PFSK-1 (cell line): ENCODE results near the gene KIAA0319L.

ENCODE experiments used
- POLR2AphosphoS5 ChIP-seq: IDR thresholded peaks from 2 replicates; pipeline ENCODE4 v1.6.1; 2012; ENCODE audit warnings: low read depth, mild to moderate bottlenecking, control low read depth, low read length, moderate library complexity
- SIN3A ChIP-seq: IDR thresholded peaks from 2 replicates; pipeline ENCODE4 v1.6.1; 2012; ENCODE audit warnings: mild to moderate bottlenecking, low read length, moderate library complexity, borderline replicate concordance; ENCODE audit not compliant: insufficient read depth
- TAF1 ChIP-seq: IDR thresholded peaks from 2 replicates; pipeline ENCODE4 v1.6.1; 2012; ENCODE audit warnings: low read length, control low read depth, borderline replicate concordance; ENCODE audit not compliant: insufficient read depth
- TF ChIP-seq, protein P1 (sequence below), 2 experiments: IDR thresholded peaks; 2 replicates each; pipeline versions ENCODE4 v1.6.1 to v1.8.0; 2011 to 2012; ENCODE audit warnings: low read depth in 2 of 2, low read length in 2 of 2, control low read depth in 1 of 2, inconsistent platforms in 1 of 2, mild to moderate bottlenecking in 1 of 2, moderate library complexity in 1 of 2; ENCODE audit not compliant: insufficient read depth in 1 of 2

DNA sequence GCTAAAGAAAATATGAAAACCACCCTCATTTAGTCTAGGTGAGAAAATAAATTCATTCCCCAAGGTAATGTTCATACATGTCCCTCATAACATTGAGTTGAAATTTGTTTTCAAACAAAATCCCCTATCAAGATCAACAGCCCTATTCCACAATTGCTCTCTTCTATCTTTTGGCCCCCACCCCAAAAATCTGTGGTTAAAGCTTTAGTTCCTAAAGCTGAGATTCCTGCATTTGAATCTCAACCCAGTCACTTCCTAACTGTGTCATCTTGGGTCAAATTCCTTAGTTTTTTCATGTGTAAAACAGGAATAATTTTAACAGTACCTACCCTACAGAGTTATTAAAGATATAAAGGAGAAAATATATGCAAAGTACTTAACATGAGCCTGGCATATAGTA, 22.0 kb downstream of the KIAA0319L start:
- TF ChIP-seq POLR2AphosphoS5 = no peak
- TF ChIP-seq, protein P1, sequence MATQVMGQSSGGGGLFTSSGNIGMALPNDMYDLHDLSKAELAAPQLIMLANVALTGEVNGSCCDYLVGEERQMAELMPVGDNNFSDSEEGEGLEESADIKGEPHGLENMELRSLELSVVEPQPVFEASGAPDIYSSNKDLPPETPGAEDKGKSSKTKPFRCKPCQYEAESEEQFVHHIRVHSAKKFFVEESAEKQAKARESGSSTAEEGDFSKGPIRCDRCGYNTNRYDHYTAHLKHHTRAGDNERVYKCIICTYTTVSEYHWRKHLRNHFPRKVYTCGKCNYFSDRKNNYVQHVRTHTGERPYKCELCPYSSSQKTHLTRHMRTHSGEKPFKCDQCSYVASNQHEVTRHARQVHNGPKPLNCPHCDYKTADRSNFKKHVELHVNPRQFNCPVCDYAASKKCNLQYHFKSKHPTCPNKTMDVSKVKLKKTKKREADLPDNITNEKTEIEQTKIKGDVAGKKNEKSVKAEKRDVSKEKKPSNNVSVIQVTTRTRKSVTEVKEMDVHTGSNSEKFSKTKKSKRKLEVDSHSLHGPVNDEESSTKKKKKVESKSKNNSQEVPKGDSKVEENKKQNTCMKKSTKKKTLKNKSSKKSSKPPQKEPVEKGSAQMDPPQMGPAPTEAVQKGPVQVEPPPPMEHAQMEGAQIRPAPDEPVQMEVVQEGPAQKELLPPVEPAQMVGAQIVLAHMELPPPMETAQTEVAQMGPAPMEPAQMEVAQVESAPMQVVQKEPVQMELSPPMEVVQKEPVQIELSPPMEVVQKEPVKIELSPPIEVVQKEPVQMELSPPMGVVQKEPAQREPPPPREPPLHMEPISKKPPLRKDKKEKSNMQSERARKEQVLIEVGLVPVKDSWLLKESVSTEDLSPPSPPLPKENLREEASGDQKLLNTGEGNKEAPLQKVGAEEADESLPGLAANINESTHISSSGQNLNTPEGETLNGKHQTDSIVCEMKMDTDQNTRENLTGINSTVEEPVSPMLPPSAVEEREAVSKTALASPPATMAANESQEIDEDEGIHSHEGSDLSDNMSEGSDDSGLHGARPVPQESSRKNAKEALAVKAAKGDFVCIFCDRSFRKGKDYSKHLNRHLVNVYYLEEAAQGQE (IDR thresholded peaks at IDR 0.05; ENCODE audit: insufficient read depth in 1 of 2, low read depth in 2 of 2, low read length in 2 of 2) = no peak
- no peak for TF ChIP-seq SIN3A
- no peak for TF ChIP-seq TAF1
